AML-193 (cell line): ENCODE data around the gene TOLLIP.

Experiments
- DNase-seq, 2 experiments: peaks; one replicate each; lab custom pipeline; 2025; lab: John Stamatoyannopoulos, UW

Gene TOLLIP

GRCh38 chr11:1231396-1232020 is 77.9 kb downstream of the TOLLIP start:
- no peak for DNase-seq

DNA sequence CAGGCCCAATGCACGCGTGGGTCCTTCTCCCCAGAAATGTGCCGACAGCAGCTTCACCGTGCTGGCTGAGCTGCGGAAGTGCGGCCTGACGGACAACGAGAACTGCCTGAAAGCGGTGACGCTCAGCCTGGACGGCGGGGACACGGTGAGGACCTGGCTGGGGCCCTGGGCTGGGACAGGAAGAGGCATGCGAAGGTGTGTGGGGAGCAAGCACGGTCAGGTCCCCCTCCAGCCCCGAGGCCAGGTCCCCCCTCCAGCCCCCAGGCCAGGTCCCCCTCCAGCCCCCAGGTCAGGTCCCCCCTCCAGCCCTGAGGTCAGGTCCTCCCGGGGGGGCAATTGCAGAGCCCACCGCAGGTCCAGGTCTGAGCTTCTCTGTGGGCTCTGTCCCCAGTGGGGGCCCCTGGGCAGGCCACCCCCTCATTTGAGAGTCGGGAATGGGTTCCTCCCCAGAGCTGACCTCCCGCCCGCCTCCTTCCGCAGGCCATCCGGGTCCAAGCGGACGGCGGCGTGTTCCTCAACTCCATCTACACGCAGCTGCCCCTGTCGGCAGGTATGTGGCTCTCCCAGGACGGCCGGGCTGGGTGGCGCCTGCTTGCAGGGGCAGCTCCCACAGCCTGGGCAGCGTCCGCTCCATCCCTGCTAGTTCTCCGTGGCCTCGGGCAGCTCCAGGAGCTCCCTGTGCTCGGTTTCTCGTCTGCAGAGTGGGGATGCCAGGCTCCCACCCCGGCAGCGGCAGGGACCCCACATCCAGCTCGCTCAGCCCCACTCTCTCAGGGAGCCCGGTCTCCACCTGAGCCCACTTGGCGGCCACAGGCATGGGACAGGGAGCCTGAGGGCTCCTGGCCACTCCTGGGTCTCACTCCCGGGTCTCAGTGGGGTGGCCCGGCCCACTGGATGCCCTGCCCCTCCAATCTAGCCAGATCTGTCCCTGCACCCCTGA is 78.7 kb downstream of the TOLLIP start:
- DNase-seq: no peak

- no peak for DNase-seq
These were observed 79.3 kb downstream of the TOLLIP start for GRCh38 chr11:1230121-1230455.

DNA sequence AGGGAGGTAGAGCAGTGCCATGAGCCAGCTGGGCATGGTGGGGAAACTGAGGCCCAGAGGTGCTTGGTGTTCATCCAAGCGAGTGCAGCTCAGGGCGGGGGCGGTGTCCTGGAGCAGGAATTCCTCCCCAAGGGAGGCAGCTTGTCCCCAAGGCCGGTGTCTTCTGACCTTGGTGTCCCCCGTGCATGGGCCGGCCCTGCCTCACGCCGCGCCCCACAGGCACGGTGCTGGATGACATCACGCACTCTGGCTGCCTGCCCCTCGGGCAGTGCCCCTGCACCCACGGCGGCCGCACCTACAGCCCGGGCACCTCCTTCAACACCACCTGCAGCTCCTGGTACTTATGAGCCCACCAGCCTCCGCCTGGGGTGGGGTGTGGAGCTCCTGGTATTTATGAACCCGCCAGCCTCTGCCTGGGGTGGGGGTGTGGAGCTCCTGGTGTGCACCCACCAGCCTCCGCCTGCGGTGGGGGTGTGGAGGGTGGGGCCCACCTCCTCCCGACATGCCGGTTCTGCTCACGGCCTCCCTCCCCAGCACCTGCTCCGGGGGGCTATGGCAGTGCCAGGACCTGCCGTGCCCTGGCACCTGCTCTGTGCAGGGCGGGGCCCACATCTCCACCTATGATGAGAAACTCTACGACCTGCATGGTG is 79.8 kb downstream of the TOLLIP start:
- DNase-seq: no peak

GRCh38 chr11:1228921-1229451 is 80.4 kb downstream of the TOLLIP start:
- DNase-seq: no peak

DNA sequence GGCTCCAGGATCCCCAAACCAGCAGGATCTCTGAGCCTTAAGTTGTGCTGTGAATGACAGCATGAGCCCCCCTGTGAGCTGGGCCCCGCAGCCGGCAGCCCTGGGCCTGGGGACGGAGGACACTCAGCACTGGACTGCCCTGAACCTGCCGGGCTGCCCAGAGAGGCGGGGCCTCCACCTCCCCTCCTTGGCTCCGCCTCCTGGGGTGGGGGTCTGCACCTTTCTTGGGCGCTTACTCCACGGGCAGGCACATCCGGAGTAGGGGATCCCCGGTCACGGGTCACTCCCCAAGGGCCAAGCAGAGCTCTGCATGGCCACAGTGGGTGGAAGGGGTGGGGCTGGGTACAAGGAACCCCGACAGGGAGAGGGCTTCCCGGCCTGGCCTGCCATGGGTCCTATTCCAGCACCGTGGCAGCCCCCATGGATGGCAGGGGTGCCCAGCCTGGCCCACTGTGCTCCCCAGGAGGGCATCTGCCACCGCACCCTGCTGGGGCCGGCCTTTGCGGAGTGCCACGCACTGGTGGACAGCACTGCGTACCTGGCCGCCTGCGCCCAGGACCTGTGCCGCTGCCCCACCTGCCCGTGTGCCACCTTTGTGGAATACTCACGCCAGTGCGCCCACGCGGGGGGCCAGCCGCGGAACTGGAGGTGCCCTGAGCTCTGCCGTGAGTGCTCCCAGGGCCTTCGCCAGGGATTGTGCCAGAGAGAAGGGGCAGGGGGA is 81.2 kb downstream of the TOLLIP start:
- DNase-seq: no peak

GRCh38 chr11:1227551-1228100 is 81.8 kb downstream of the TOLLIP start:
- DNase-seq: no peak

- no peak for DNase-seq
These were observed 82.4 kb downstream of the TOLLIP start for GRCh38 chr11:1226986-1227550.

DNA sequence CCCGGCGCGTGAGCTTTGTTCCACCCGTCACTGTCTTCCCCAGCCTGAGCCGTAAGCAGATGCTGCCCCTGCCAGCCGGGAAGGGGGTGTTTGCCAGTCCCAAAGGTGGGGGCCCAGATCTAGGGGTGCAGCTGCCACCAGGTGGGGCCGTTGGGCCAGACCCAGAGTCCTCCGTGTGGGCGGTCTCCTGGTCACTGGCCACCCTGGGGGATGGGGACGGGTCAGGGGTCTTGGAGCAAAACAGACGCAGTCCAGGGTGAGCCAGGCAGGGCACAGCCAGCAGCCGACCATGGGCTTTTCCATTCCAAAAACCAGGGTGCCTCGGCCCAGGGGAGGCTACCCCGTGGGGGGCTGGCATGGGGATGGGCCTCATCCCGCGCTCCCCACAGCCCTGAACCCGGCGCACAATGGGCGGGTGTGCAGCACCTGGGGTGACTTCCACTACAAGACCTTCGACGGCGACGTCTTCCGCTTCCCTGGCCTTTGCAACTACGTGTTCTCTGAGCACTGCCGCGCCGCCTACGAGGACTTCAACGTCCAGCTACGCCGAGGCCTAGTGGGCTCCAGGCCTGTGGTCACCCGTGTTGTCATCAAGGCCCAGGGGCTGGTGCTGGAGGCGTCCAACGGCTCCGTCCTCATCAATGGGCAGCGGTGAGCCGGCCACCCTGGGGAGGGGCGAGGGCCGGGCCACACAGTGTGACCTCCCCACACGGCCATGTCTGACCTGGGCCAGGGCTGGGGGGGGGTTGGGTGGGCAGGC is 83.0 kb downstream of the TOLLIP start:
- DNase-seq: no peak

GRCh38 chr11:1225386-1226225 is 83.8 kb downstream of the TOLLIP start:
- no peak for DNase-seq

DNA sequence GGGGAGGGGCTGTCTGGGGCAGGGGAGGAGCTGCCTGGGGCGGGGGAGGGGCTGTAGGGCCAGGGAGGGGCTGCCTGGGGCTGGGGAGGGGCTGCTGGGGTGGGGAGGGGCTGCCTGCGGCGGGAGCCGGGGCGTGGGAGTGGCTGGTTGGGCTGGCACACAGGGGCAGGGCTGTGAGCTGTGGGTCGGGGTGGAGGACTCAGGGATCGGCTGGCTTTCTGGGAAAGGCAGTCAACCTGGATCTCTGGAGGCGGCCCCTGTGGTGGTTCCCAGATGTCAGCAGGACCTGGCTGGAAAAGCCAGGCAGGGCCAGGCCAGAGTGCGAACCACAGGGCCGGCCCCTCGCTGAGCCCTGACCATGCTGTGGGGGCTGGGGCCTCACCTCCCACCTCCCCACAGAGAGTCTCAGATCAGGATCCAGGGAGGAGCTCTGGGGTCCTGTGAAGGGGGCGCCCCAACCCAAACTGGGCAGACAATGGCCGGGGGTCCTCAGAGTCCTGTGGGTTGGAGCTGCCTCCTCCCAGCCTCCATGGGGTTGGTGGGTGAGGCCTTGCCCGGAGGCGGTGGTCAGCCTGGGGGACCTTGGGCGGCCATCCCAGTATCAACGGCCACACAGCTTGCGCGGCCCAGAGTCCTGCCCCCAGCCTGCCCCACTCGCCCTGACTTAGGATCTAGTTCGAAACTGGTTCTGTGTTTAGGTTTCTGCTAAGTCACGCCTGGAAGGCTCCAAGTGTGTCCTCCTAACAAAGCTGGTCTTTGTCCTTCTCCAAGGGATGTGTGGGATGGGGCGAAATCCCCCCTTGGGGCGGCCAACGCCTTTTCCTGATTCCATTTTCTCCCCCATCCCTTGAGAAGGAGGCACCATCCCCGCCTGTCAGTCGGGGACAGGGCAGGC is 84.7 kb downstream of the TOLLIP start:
- no peak for DNase-seq
